IMR-90 (cell line): ENCODE data around the gene LGALS16.

Experiments
- FOS ChIP-seq: fragments of 150-350 bp; IDR thresholded peaks from 2 replicates; pipeline ENCODE4 v1.6.1; 2016; ENCODE audit warnings: low read depth, low read length
- TF ChIP-seq, protein P1 (sequence below): conservative IDR thresholded peaks from 2 replicates; pipeline ENCODE4 v1.5.1; 2012; ENCODE audit warnings: mild to moderate bottlenecking, low read depth, low read length, improper control_type of control experiment

DNA sequence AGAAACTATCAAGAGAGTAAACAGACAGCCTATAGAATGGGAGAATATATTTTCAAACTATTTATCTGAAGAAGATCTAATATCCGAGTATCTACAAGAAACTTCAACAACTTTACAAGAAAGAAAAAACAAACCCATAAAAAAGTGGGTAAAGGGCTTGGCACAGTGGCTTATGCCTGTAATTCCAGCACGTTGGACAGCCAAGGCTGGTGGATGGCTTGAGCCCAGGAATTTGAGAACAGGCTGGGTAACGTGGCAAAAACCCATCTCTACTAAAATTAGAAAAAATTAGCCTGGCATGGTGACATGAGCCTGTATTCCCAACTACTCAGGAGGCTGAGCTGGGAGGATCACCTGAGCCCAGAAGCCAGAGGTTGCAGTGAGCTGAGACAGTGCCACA, 7.8 kb upstream of the LGALS16 start:
- TF ChIP-seq, protein P1, sequence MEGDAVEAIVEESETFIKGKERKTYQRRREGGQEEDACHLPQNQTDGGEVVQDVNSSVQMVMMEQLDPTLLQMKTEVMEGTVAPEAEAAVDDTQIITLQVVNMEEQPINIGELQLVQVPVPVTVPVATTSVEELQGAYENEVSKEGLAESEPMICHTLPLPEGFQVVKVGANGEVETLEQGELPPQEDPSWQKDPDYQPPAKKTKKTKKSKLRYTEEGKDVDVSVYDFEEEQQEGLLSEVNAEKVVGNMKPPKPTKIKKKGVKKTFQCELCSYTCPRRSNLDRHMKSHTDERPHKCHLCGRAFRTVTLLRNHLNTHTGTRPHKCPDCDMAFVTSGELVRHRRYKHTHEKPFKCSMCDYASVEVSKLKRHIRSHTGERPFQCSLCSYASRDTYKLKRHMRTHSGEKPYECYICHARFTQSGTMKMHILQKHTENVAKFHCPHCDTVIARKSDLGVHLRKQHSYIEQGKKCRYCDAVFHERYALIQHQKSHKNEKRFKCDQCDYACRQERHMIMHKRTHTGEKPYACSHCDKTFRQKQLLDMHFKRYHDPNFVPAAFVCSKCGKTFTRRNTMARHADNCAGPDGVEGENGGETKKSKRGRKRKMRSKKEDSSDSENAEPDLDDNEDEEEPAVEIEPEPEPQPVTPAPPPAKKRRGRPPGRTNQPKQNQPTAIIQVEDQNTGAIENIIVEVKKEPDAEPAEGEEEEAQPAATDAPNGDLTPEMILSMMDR, result no peak
- no peak for TF ChIP-seq FOS
